Keratinocyte (primary cell): Measurements from ENCODE around the gene BMP7. TPM values are rescaled to one million over a fixed set of nuclear protein-coding genes. Genes with fewer than 3 reads are reported as not detected.

Experiments used
- DNase-seq: peaks from one replicate; pipeline ENCODE4 v3.0.0-alpha.2; 2011; ENCODE audit warnings: low read depth, missing footprints, low spot score
- FAIRE-seq: peaks from 2 replicates; lab custom pipeline; 2011; peaks lifted over from hg19 to GRCh38; lab: Jason Lieb, UNC
- H2AFZ ChIP-seq: 2 replicates; pipeline ENCODE4 v1.6.0; 2012; ENCODE audit warnings: low read length, control low read depth, inconsistent platforms; ENCODE audit not compliant: control insufficient read depth
- H3K27ac ChIP-seq: 2 replicates; pipeline ENCODE4 v1.5.1; 2011; ENCODE audit warnings: low read length; ENCODE audit not compliant: control insufficient read depth, insufficient read depth
- H3K27me3 ChIP-seq: 3 replicates; pipeline ENCODE4 v1.6.0; 2011; ENCODE audit warnings: low read length; ENCODE audit not compliant: control insufficient read depth, insufficient read depth; ENCODE audit errors: extremely low read depth
- H3K36me3 ChIP-seq, 2 experiments: 2 replicates in 1 of 2; 3 replicates in 1 of 2; pipeline ENCODE4 v1.5.1; 2011; ENCODE audit warnings: low read length in 2 of 2, mild to moderate bottlenecking in 1 of 2; ENCODE audit not compliant: control insufficient read depth in 2 of 2, insufficient read depth in 2 of 2; ENCODE audit errors: extremely low read depth in 1 of 2
- H3K4me1 ChIP-seq: 3 replicates; pipeline ENCODE4 v1.5.1; 2011; ENCODE audit warnings: low read length; ENCODE audit not compliant: control insufficient read depth, insufficient read depth; ENCODE audit errors: extremely low read depth
- H3K4me2 ChIP-seq: 3 replicates; pipeline ENCODE4 v1.6.0; 2011; ENCODE audit warnings: low read depth, low read length; ENCODE audit not compliant: control insufficient read depth, insufficient read depth; ENCODE audit errors: extremely low read depth
- H3K4me3 ChIP-seq, 3 experiments: fragments of 200-600 bp in 1 of 3; sonication (generic) in 1 of 3; 2 replicates in 2 of 3; 3 replicates in 1 of 3; pipeline ENCODE4 v1.5.1; 2011 to 2016; ENCODE audit warnings: low read length in 3 of 3, mild to moderate bottlenecking in 3 of 3, control low read depth in 2 of 3, inconsistent platforms in 1 of 3, low read depth in 1 of 3, mixed read lengths in 1 of 3, mixed run types in 1 of 3, moderate library complexity in 1 of 3; ENCODE audit not compliant: control insufficient read depth in 2 of 3, insufficient read depth in 2 of 3; ENCODE audit errors: extremely low read depth in 1 of 3
- H3K79me2 ChIP-seq: 2 replicates; pipeline ENCODE4 v1.6.0; 2012; ENCODE audit warnings: low read length; ENCODE audit not compliant: control insufficient read depth, insufficient read depth
- H3K9ac ChIP-seq: 3 replicates; pipeline ENCODE4 v1.6.0; 2011; ENCODE audit warnings: low read length; ENCODE audit not compliant: control insufficient read depth, insufficient read depth; ENCODE audit errors: extremely low read depth
- H3K9me1 ChIP-seq: 3 replicates; pipeline ENCODE4 v1.6.0; 2011; ENCODE audit warnings: low read length; ENCODE audit not compliant: control insufficient read depth, insufficient read depth; ENCODE audit errors: extremely low read depth
- H3K9me3 ChIP-seq: 2 replicates; pipeline ENCODE4 v1.5.1; 2012; ENCODE audit warnings: low read depth, low read length; ENCODE audit not compliant: control insufficient read depth
- H4K20me1 ChIP-seq: 3 replicates; pipeline ENCODE4 v1.6.0; 2011; ENCODE audit warnings: low read length; ENCODE audit not compliant: control insufficient read depth, insufficient read depth; ENCODE audit errors: extremely low read depth
- CTCF ChIP-seq, 3 experiments: IDR thresholded peaks in 1 of 3; conservative IDR thresholded peaks in 1 of 3; optimal IDR thresholded peaks in 1 of 3; 2 replicates in 2 of 3; 3 replicates in 1 of 3; pipeline versions ENCODE3 to v1.5.1; 2011; ENCODE audit warnings: low read length in 3 of 3, mild to moderate bottlenecking in 3 of 3, moderate library complexity in 2 of 3, control low read depth in 1 of 3, inconsistent platforms in 1 of 3; ENCODE audit not compliant: insufficient read depth in 2 of 3; ENCODE audit errors: extremely low read depth in 1 of 3
- EZH2 ChIP-seq: IDR thresholded peaks from one replicate; pipeline ENCODE4 v1.6.1; 2012; ENCODE audit warnings: inconsistent platforms, mild to moderate bottlenecking, low read length, moderate library complexity
- dilution Hi-C: fragments of 300-500 bp; cut with MboI; formaldehyde crosslinking; loops from one replicate; pipeline ENCODE4 v1.7.0; 2020; ENCODE audit warnings: low sequenced_read_pairs; ENCODE audit not compliant: extremely low pct_ligation_motif_present
- polyA plus RNA-seq, 5 experiments: library from polyadenylated mRNA; depleted of rRNA in 3 of 5; stranded (reverse) in 3 of 5; stranded (forward) in 1 of 5; unstranded in 1 of 5; fragments of >200 nt; gene quantifications; 1 replicate in 1 of 5; 2 replicates in 3 of 5; 3 replicates in 1 of 5; pipeline versions ENCODE4 v1.2.1 to v1.2.3, GENCODE V29; 2011 to 2012; ENCODE audit warnings: missing spikeins in 2 of 5, low read depth in 1 of 5, low replicate concordance in 1 of 5

BMP7 gene
- polyA plus RNA-seq, 1 donor (not counting 4 experiments of a cell fraction or from before 2014, with no cell fraction given), result 0.29 TPM

- no peak overlapping the region for H3K4me3 ChIP-seq
- H3K36me3 ChIP-seq, result no peaks in the 10 kb centered on the region
- no peak overlapping the region for H3K27ac ChIP-seq
- H3K4me1 ChIP-seq, result peaks cover 26% of the 10 kb centered on the region
- no peak overlapping the region for H3K9ac ChIP-seq
- no peaks in the 10 kb centered on the region for H3K79me2 ChIP-seq
- H2AFZ ChIP-seq, result no peak overlapping the region
- TF ChIP-seq CTCF (optimal IDR thresholded peaks at IDR 0.05 in 1 of 3, IDR thresholded peaks at IDR 0.05 in 1 of 3, conservative IDR thresholded peaks at IDR 0.05 in 1 of 3; ENCODE audit: extremely low read depth in 1 of 3, insufficient read depth in 2 of 3, low read length in 3 of 3) (no peak), EZH2 (no peak)
- peaks cover 2% of the 10 kb centered on the region for H4K20me1 ChIP-seq
- FAIRE-seq (no peak), DNase-seq (no peak)
- no peak overlapping the region for H3K4me2 ChIP-seq
- peaks cover 5% of the 10 kb centered on the region for H3K9me3 ChIP-seq
- H3K27me3 ChIP-seq, result peaks cover 22% of the 10 kb centered on the region
- dilution Hi-C loops, result no loop called here
- H3K9me1 ChIP-seq, result no peaks in the 10 kb centered on the region
Measured at GRCh38 chr20:57209413-57209812, 57.0 kb downstream of the BMP7 start.

- Histone ChIP-seq H3K27me3 (peaks cover 10% of the 10 kb centered on the region), H3K36me3 (no peaks in the 10 kb centered on the region), H3K4me1 (peaks cover 26% of the 10 kb centered on the region), H4K20me1 (no peaks in the 10 kb centered on the region), H3K27ac (no peak overlapping the region), H3K79me2 (no peaks in the 10 kb centered on the region), H3K4me2 (no peak overlapping the region), H2AFZ (no peak overlapping the region), H3K9ac (no peak overlapping the region), H3K9me1 (no peaks in the 10 kb centered on the region), H3K4me3 (no peak overlapping the region), H3K9me3 (peaks cover 5% of the 10 kb centered on the region)
- peak; percentile 48 for FAIRE-seq
- no peak for TF ChIP-seq EZH2
- no peak for TF ChIP-seq CTCF (optimal IDR thresholded peaks at IDR 0.05 in 1 of 3, IDR thresholded peaks at IDR 0.05 in 1 of 3, conservative IDR thresholded peaks at IDR 0.05 in 1 of 3; ENCODE audit: extremely low read depth in 1 of 3, insufficient read depth in 2 of 3, low read length in 3 of 3)
- dilution Hi-C loops, result no loop called here
- DNase-seq, result no peak
Measured at GRCh38 chr20:57208198-57208597, 58.2 kb downstream of the BMP7 start.
